K562 (cell line): ENCODE data around the gene EVA1B. TPM values are rescaled to one million over a fixed set of nuclear protein-coding genes. Genes with fewer than 3 reads are reported as not detected.

Source experiments
- ATAC-seq: fragments of 200-7000 bp; cut with Tn5 transposase; 3 replicates; pipeline ENCODE4 v1.9.1; 2020; ENCODE audit warnings: moderate library complexity
- BruUV-seq: library from RNA; stranded (reverse); fragments of 400-500 nt; replicated peaks from 2 replicates; lab custom pipeline; 2021; lab: Mats Ljungman, UMichigan
- CTCF ChIA-PET: fragments of 300-600 bp; formaldehyde crosslinking; extraction: SDS; loops from one replicate; lab custom pipeline; 2021; ENCODE audit warnings: low intra/inter-chr PET ratio; lab: Yijun Ruan, JAX
- POLR2A ChIA-PET: fragments of 300-600, 350-650 bp; sonication (Branson Sonifier 250); formaldehyde crosslinking; extraction: SDS; loops from one replicate; lab custom pipeline; 2021; ENCODE audit warnings: antibody characterized with exemption, inconsistent platforms; lab: Yijun Ruan, JAX
- DNase-seq, 4 experiments: peaks; one replicate each; pipeline versions ENCODE4 v3.0.0 to v3.0.0-alpha.2; 2011 to 2018; ENCODE audit warnings: low spot score in 3 of 4, mixed read lengths in 3 of 4; ENCODE audit errors: extremely low read depth in 1 of 4
- FAIRE-seq: peaks from 2 replicates; lab custom pipeline; 2011; peaks lifted over from hg19 to GRCh38; lab: Jason Lieb, UNC
- H2AFZ ChIP-seq: 2 replicates; pipeline ENCODE4 v1.6.0; 2011; ENCODE audit warnings: low read depth, low read length, control low read depth, inconsistent platforms
- H3K27ac ChIP-seq: fragments of 200-600 bp; 3 replicates; pipeline ENCODE4 v1.8.0; 2011; ENCODE audit warnings: low read depth, mild to moderate bottlenecking, control low read depth, inconsistent platforms, low read length, moderate library complexity, mixed read lengths; ENCODE audit errors: extremely low read depth
- H3K27me3 ChIP-seq, 2 experiments: fragments of 300-600 bp in 1 of 2; 2 replicates in 1 of 2; 3 replicates in 1 of 2; pipeline versions ENCODE4 v1.6.0 to v1.8.0; 2011; ENCODE audit warnings: inconsistent platforms in 2 of 2, low read length in 2 of 2, mild to moderate bottlenecking in 1 of 2, mixed read lengths in 1 of 2, moderate library complexity in 1 of 2; ENCODE audit not compliant: control insufficient read depth in 2 of 2, insufficient read depth in 2 of 2
- H3K36me3 ChIP-seq: fragments of 300-600 bp; 3 replicates; pipeline ENCODE4 v1.8.0; 2011; ENCODE audit warnings: mild to moderate bottlenecking, low read length, inconsistent platforms; ENCODE audit not compliant: control insufficient read depth, insufficient read depth
- H3K4me1 ChIP-seq, 2 experiments: fragments of 200-600 bp in 1 of 2; replicated peaks in 1 of 2; 2 replicates in 1 of 2; 3 replicates in 1 of 2; pipeline versions ENCODE4 v1.5.1 to v1.8.0; 2011; ENCODE audit warnings: inconsistent platforms in 2 of 2, low read length in 2 of 2, mild to moderate bottlenecking in 1 of 2, mixed read lengths in 1 of 2, moderate library complexity in 1 of 2; ENCODE audit not compliant: control insufficient read depth in 2 of 2, insufficient read depth in 2 of 2
- H3K4me2 ChIP-seq: 2 replicates; pipeline ENCODE4 v1.6.1; 2011; ENCODE audit warnings: low read length, control low read depth, inconsistent platforms, mixed read lengths; ENCODE audit not compliant: insufficient read depth
- H3K4me3 ChIP-seq: fragments of 200-600 bp; sonication (generic), shearing (Covaris generic); 2 replicates; pipeline ENCODE4 v1.5.1; 2016; ENCODE audit warnings: control low read depth, inconsistent platforms
- H3K79me2 ChIP-seq: fragments of 200-600 bp; 3 replicates; pipeline ENCODE4 v1.8.0; 2011; ENCODE audit warnings: low read length, inconsistent platforms; ENCODE audit not compliant: control insufficient read depth, insufficient read depth
- H3K9ac ChIP-seq, 2 experiments: 2 replicates each; pipeline versions ENCODE4 v1.6.0 to v1.6.1; 2011; ENCODE audit warnings: low read depth in 2 of 2, low read length in 2 of 2, control low read depth in 1 of 2, inconsistent platforms in 1 of 2, mild to moderate bottlenecking in 1 of 2, mixed read lengths in 1 of 2; ENCODE audit not compliant: insufficient read depth in 1 of 2
- H3K9me1 ChIP-seq: one replicate; pipeline ENCODE4 v1.6.0; 2011; ENCODE audit warnings: inconsistent platforms, mild to moderate bottlenecking, low read length, moderate library complexity; ENCODE audit not compliant: control insufficient read depth, insufficient read depth
- H3K9me3 ChIP-seq: replicated peaks from 2 replicates; pipeline ENCODE4 v1.5.1; 2011; ENCODE audit warnings: low read depth, low read length, inconsistent platforms; ENCODE audit not compliant: control insufficient read depth, insufficient read depth
- H4K20me1 ChIP-seq: replicated peaks from 2 replicates; pipeline ENCODE4 v1.6.1; 2011; ENCODE audit warnings: low read length, inconsistent platforms, mixed read lengths; ENCODE audit not compliant: control insufficient read depth, insufficient read depth
- CBFA2T3 ChIP-seq: fragments of 450-650 bp; IDR thresholded peaks from 2 replicates; pipeline ENCODE4 v1.6.1; 2017
- CREM ChIP-seq: IDR thresholded peaks from 2 replicates; pipeline ENCODE4 v1.6.1; 2014; ENCODE audit warnings: antibody characterized with exemption, low read depth
- NEUROD1 ChIP-seq: fragments of 150-350 bp; IDR thresholded peaks from 2 replicates; pipeline ENCODE4 v1.6.1; 2014; ENCODE audit warnings: borderline replicate concordance, low read length, low read depth; ENCODE audit not compliant: partially characterized antibody
- TSC22D4 ChIP-seq: fragments of 450-650 bp; IDR thresholded peaks from 2 replicates; pipeline ENCODE4 v1.6.1; 2016; ENCODE audit warnings: missing genetic modification characterization, missing biosample characterization, control low read depth
- ZNF140 ChIP-seq: fragments of 250-450 bp; sonication (Bioruptor Pico); IDR thresholded peaks from 2 replicates; pipeline ENCODE4 v1.8.0; 2021; ENCODE audit warnings: moderate library complexity, mild to moderate bottlenecking, inconsistent platforms
- ZNF584 ChIP-seq: fragments of 200-800 bp; sonication (Bioruptor generic); IDR thresholded peaks from 2 replicates; pipeline ENCODE4 v1.6.1; 2016; ENCODE audit warnings: low read depth, mild to moderate bottlenecking, missing genetic modification characterization, missing compliant biosample characterization
- WGBS: fragments of 100-300 bp; shearing (Covaris generic); methylation state at CpG from one replicate; pipeline ENCODE4 v1.1.6; 2016; ENCODE audit warnings: low coverage, mixed read lengths; ENCODE audit not compliant: insufficient coverage; ENCODE audit errors: missing lambda C conversion rate; 5-methylcytosine and 5-hydroxymethylcytosine counted together
- in situ Hi-C: fragments of 300-500 bp; cut with MboI; formaldehyde crosslinking; loops from 4 replicates; pipeline ENCODE4 v1.15.0; 2018; ENCODE audit warnings: inconsistent platforms, mixed read lengths
- intact Hi-C: fragments of 100-400 bp; cut with micrococcal nuclease; formaldehyde crosslinking; loops from 2 replicates; pipeline ENCODE4 v1.14.2; 2022
- polyA plus RNA-seq, 8 experiments: library from polyadenylated mRNA; depleted of rRNA in 4 of 8; stranded (reverse) in 5 of 8; unstranded in 3 of 8; fragments of >200 nt; fragmentation: Nextera tagmentation in 2 of 8; fragmentation: Illumina TruSeq in 1 of 8; extraction: Ambion mirVana in 2 of 8; extraction: Trizol in 1 of 8; gene quantifications; 2 replicates each; pipeline versions ENCODE4 v1.2.1 to v1.2.3, GENCODE V29; 2011 to 2014; ENCODE audit warnings: inconsistent platforms in 1 of 8, missing spikeins in 1 of 8
- total RNA-seq, 7 experiments: library from RNA; depleted of rRNA in 6 of 7; stranded (reverse); fragments of >200 nt in 6 of 7; fragmentation: Illumina TruSeq in 2 of 7; extraction: Trizol in 2 of 7; gene quantifications; 2 replicates each; pipeline versions ENCODE4 v1.2.1 to v1.2.3, GENCODE V29; 2011 to 2021; ENCODE audit warnings: low replicate concordance in 1 of 7
- TF ChIP-seq, protein P1 (sequence below): sonication (generic); formaldehyde crosslinking; IDR thresholded peaks from 2 replicates; pipeline ENCODE4 v1.9.0; 2022; ENCODE audit warnings: mild to moderate bottlenecking, missing genetic modification reagents

EVA1B gene
- total and polyA plus RNA-seq, 9 of the 15 experiments (the other 6 are each of a cell fraction or from before 2014, with no cell fraction given): 0.08 to 65.7 (median 2.4) TPM

- Histone ChIP-seq H3K4me2 (no peak overlapping the region), H3K9ac (peak overlapping the region in 1 of 2 experiments; percentile 67; a peak in 2 of 4 replicates), H3K79me2 (no peaks in the 10 kb centered on the region), H3K36me3 (peaks cover 90% of the 10 kb centered on the region; the same call in 2 of the 3 replicates), H4K20me1 (peaks cover 9% of the 10 kb centered on the region; the same call in 1 of the 2 replicates), H3K27me3 (no peaks in the 10 kb centered on the region), H3K9me3 (no peaks in the 10 kb centered on the region), H3K27ac (no peak overlapping the region), H3K4me1 (peaks cover 5 to 16% of the 10 kb centered on the region in 2 experiments; a peak in 4 of 5 replicates), H3K4me3 (no peak overlapping the region), H3K9me1 (no peaks in the 10 kb centered on the region), H2AFZ (no peak overlapping the region)
- no peak for TF ChIP-seq TSC22D4 (tag)
- no peak for TF ChIP-seq ZNF584 (CRISPR knock-in tag)
- TF ChIP-seq ZNF140: no peak
- TF ChIP-seq NEUROD1: no peak
- TF ChIP-seq, protein P1, sequence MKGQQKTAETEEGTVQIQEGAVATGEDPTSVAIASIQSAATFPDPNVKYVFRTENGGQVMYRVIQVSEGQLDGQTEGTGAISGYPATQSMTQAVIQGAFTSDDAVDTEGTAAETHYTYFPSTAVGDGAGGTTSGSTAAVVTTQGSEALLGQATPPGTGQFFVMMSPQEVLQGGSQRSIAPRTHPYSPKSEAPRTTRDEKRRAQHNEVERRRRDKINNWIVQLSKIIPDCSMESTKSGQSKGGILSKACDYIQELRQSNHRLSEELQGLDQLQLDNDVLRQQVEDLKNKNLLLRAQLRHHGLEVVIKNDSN (CRISPR knock-in tag): no peak
- no peak for TF ChIP-seq CBFA2T3
- no peak for TF ChIP-seq CREM
- BruUV-seq: no TSS peak
- intact Hi-C loops: no loop called here
- 91% methylated on average over 12 of the region's 13 CpGs for WGBS
- POLR2A ChIA-PET: interaction anchor here (0.7 to 1.6 kb wide), 5 partner anchors 8 to 36 kb away, joined by 3 to 5 read pairs (median 4); no protein-coding TSS in a partner anchor
- CTCF ChIA-PET: no interaction called here
- FAIRE-seq (no peak), DNase-seq (no peak), ATAC-seq (no peak)
- in situ Hi-C loops: no loop called here
Observed at GRCh38 chr1:36350659-36351226, 27.3 kb upstream of the EVA1B start.
